ENCODE measurements around the gene JUND.

Gene JUND

DNA sequence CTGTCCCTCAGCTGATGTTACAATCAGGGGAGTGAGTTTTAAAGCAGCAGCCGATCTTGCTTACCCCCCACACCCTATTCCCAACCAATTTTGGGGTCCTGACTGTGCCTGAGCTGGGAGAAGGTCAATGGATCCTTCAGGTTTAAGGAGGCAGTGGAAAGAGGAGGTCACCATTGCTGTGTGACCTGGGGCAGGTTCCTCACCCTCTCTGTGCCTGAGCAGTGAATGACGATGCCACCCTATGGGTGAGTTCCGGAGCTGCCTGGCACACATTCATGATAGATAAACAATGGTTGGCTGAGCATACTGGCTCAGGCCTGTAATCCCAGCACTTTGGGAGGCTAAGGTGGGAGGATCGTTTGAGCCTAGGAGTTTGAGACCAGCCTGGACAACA is 20.3 kb upstream of the JUND start:
- Histone ChIP-seq H3K4me3 (replicated peaks; ENCODE audit: insufficient read depth, low read length) (no peak overlapping the region), H3K27ac (replicated peaks) (no peak overlapping the region), H3K27me3 (ENCODE audit: insufficient read depth, poor library complexity, severe bottlenecking) (no peaks in the 10 kb centered on the region)
- TF ChIP-seq, protein P1, sequence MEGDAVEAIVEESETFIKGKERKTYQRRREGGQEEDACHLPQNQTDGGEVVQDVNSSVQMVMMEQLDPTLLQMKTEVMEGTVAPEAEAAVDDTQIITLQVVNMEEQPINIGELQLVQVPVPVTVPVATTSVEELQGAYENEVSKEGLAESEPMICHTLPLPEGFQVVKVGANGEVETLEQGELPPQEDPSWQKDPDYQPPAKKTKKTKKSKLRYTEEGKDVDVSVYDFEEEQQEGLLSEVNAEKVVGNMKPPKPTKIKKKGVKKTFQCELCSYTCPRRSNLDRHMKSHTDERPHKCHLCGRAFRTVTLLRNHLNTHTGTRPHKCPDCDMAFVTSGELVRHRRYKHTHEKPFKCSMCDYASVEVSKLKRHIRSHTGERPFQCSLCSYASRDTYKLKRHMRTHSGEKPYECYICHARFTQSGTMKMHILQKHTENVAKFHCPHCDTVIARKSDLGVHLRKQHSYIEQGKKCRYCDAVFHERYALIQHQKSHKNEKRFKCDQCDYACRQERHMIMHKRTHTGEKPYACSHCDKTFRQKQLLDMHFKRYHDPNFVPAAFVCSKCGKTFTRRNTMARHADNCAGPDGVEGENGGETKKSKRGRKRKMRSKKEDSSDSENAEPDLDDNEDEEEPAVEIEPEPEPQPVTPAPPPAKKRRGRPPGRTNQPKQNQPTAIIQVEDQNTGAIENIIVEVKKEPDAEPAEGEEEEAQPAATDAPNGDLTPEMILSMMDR (IDR thresholded peaks at IDR 0.05; ENCODE audit: insufficient read depth, low read length): no peak
- TF ChIP-seq GABPA (IDR thresholded peaks at IDR 0.05; ENCODE audit: low read depth) (no peak), POLR2AphosphoS5 (IDR thresholded peaks at IDR 0.05; ENCODE audit: low read depth) (no peak), SPI1 (IDR thresholded peaks at IDR 0.05; ENCODE audit: borderline replicate concordance, low read depth) (no peak)
- TF ChIP-seq, protein P2, sequence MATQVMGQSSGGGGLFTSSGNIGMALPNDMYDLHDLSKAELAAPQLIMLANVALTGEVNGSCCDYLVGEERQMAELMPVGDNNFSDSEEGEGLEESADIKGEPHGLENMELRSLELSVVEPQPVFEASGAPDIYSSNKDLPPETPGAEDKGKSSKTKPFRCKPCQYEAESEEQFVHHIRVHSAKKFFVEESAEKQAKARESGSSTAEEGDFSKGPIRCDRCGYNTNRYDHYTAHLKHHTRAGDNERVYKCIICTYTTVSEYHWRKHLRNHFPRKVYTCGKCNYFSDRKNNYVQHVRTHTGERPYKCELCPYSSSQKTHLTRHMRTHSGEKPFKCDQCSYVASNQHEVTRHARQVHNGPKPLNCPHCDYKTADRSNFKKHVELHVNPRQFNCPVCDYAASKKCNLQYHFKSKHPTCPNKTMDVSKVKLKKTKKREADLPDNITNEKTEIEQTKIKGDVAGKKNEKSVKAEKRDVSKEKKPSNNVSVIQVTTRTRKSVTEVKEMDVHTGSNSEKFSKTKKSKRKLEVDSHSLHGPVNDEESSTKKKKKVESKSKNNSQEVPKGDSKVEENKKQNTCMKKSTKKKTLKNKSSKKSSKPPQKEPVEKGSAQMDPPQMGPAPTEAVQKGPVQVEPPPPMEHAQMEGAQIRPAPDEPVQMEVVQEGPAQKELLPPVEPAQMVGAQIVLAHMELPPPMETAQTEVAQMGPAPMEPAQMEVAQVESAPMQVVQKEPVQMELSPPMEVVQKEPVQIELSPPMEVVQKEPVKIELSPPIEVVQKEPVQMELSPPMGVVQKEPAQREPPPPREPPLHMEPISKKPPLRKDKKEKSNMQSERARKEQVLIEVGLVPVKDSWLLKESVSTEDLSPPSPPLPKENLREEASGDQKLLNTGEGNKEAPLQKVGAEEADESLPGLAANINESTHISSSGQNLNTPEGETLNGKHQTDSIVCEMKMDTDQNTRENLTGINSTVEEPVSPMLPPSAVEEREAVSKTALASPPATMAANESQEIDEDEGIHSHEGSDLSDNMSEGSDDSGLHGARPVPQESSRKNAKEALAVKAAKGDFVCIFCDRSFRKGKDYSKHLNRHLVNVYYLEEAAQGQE (IDR thresholded peaks at IDR 0.05; ENCODE audit: insufficient replicate concordance, low read depth): no peak
- no peak for DNase-seq (ENCODE audit: low read depth in 1 of 2, low spot score in 1 of 2)

DNA sequence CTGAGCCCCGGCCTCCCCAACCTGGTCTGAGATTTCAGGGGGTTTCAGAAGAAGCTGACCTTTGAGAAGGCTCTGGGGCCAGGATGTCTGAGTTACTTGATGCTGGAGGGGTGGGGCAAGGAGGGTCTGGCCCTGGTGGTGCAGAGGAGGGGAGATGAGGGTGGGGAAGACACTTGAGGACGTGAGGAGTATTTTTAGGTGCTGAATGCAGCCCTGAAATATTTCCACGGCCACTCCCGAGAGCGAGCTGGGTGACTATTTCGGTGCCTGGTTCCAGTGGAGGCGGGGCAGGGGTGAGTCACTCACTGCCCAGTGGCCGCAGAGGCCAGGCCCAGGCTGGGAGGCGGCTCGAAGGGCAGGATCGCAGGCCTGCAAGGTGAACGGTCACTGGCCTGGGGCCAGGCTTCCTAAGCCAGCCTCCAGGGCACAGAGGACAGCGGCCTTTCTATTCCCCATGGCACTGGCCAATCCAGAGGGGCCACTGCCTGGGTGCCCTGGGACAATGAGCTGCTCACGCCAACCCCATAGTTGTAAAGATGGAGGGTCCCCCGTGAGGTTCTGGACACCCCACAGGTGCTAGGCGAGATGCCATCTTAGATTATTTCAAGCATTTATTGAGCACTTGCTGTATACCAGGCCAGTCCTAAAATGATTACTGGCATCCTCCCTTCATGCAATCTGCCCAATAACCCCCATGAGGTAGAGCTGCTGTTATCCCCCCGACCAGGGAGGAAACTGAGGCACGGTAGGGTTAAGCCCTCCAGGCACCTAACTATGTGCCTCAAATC is 19.7 kb upstream of the JUND start:
- Histone ChIP-seq H3K27ac (replicated peaks) (no peak overlapping the region), H3K27me3 (ENCODE audit: insufficient read depth, poor library complexity, severe bottlenecking) (no peaks in the 10 kb centered on the region), H3K4me3 (replicated peaks; ENCODE audit: insufficient read depth, low read length) (no peak overlapping the region)
- no peak for DNase-seq (ENCODE audit: low read depth in 1 of 2, low spot score in 1 of 2)
- TF ChIP-seq, protein P1 (IDR thresholded peaks at IDR 0.05; ENCODE audit: insufficient read depth, low read length): no peak
- TF ChIP-seq SPI1 (IDR thresholded peaks at IDR 0.05; ENCODE audit: borderline replicate concordance, low read depth) (no peak), POLR2AphosphoS5 (IDR thresholded peaks at IDR 0.05; ENCODE audit: low read depth) (no peak), GABPA (IDR thresholded peaks at IDR 0.05; ENCODE audit: low read depth) (no peak)
- TF ChIP-seq, protein P2 (IDR thresholded peaks at IDR 0.05; ENCODE audit: insufficient replicate concordance, low read depth): no peak

DNA sequence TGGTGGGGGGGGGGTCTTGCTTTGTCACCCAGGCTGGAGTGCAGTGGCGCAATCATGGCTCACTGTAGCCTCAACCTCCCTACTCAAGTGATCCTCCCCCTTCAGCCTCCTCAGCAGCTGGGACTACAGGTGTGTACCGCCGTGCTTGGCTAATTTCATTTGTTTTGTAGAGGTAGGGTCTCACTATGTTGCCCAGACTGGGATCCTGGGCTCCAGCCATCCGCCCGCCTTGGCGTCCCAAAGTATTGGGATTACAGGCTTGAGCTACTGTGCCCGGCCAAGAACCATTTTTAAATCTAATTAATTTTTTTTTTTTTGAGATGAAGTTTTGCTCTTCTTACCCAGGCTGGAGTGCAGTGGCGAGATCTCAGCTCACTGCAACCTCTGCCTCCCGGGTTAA is 18.2 kb upstream of the JUND start:
- Histone ChIP-seq H3K27me3 (ENCODE audit: insufficient read depth, poor library complexity, severe bottlenecking) (no peaks in the 10 kb centered on the region), H3K27ac (replicated peaks) (no peak overlapping the region), H3K4me3 (replicated peaks; ENCODE audit: insufficient read depth, low read length) (no peak overlapping the region)
- TF ChIP-seq GABPA (IDR thresholded peaks at IDR 0.05; ENCODE audit: low read depth) (no peak), POLR2AphosphoS5 (IDR thresholded peaks at IDR 0.05; ENCODE audit: low read depth) (no peak), SPI1 (IDR thresholded peaks at IDR 0.05; ENCODE audit: borderline replicate concordance, low read depth) (no peak)
- TF ChIP-seq, protein P2 (IDR thresholded peaks at IDR 0.05; ENCODE audit: insufficient replicate concordance, low read depth): no peak
- TF ChIP-seq, protein P1 (IDR thresholded peaks at IDR 0.05; ENCODE audit: insufficient read depth, low read length): no peak
- no peak for DNase-seq (ENCODE audit: low read depth in 1 of 2, low spot score in 1 of 2)

All from HL-60 (cell line).